T-cell (primary cell): Measurements from ENCODE around the gene PRKCZ. TPM values are rescaled to one million over a fixed set of nuclear protein-coding genes. Genes with fewer than 3 reads are reported as not detected.
"Not testable (repeated sequence)": the region's sequence is repeated elsewhere in the genome, so short reads cannot be mapped to it uniquely, and the experiment has no call there.

Experiments used
- ATAC-seq, 4 experiments: fragments of 200-7000 bp in 3 of 4; fragments of 150-1000 bp in 1 of 4; cut with Tn5 transposase; replicated peaks in 1 of 4; 1 replicate in 3 of 4; 2 replicates in 1 of 4; pipeline ENCODE4 v1.10.0; 2021; ENCODE audit warnings: moderate library complexity in 3 of 4, mild to moderate bottlenecking in 2 of 4, moderate number of reproducible peaks in 1 of 4
- CTCF ChIA-PET, 2 donors: fragments of 300-600 bp; sonication (Branson Sonifier 250); formaldehyde crosslinking; loops; one replicate each; lab custom pipeline; 2022; ENCODE audit warnings: antibody characterized with exemption in 2 of 2; lab: Charles Lee
- POLR2A ChIA-PET, 2 donors: fragments of 300-600 bp; sonication (Branson Sonifier 250); formaldehyde crosslinking; loops; one replicate each; lab custom pipeline; 2022; ENCODE audit warnings: antibody characterized with exemption in 2 of 2; lab: Charles Lee
- DNase-seq, 35 experiments: peaks; one replicate each; pipeline versions ENCODE4 v3.0.0 to v3.0.0-alpha.2; 2013 to 2023
- H3K27ac ChIP-seq: one replicate; pipeline ENCODE4 v1.5.1; 2013; ENCODE audit warnings: low read length
- H3K27me3 ChIP-seq, 2 experiments: replicated peaks in 1 of 2; 1 replicate in 1 of 2; 2 replicates in 1 of 2; pipeline versions ENCODE4 v1.6.1 to v1.7.0; 2013; ENCODE audit warnings: low read length in 1 of 2, mixed read lengths in 1 of 2; ENCODE audit not compliant: control insufficient read depth in 2 of 2, insufficient read depth in 2 of 2; ENCODE audit errors: extremely low read depth in 1 of 2
- H3K36me3 ChIP-seq, 2 donors: 1 replicate in 1 of 2; 2 replicates in 1 of 2; pipeline versions ENCODE4 v1.6.1 to v1.7.0; 2013; ENCODE audit warnings: low read length in 1 of 2; ENCODE audit not compliant: control insufficient read depth in 2 of 2, insufficient read depth in 1 of 2; ENCODE audit errors: extremely low read depth in 1 of 2
- H3K4me1 ChIP-seq, 2 experiments: 1 replicate in 1 of 2; 2 replicates in 1 of 2; pipeline versions ENCODE4 v1.6.1 to v1.7.0; 2013; ENCODE audit warnings: low read length in 2 of 2, mixed read lengths in 1 of 2; ENCODE audit not compliant: insufficient read depth in 2 of 2, control insufficient read depth in 1 of 2; ENCODE audit errors: extremely low read depth in 1 of 2
- H3K4me3 ChIP-seq, 2 donors: 1 replicate in 1 of 2; 2 replicates in 1 of 2; pipeline versions ENCODE4 v1.5.1 to v1.7.0; 2013; ENCODE audit warnings: mild to moderate bottlenecking in 2 of 2, low read length in 1 of 2, moderate library complexity in 1 of 2; ENCODE audit not compliant: control insufficient read depth in 1 of 2; ENCODE audit errors: extremely low read depth in 1 of 2
- H3K9me3 ChIP-seq: 2 replicates; pipeline ENCODE4 v1.7.0; 2013
- H3K27ac Mint-ChIP-seq, 2 donors: one replicate each; pipeline ENCODE4 v1.8.0; 2020 to 2021; ENCODE audit warnings: mild to moderate bottlenecking in 2 of 2, mixed read lengths in 2 of 2
- H3K27me3 Mint-ChIP-seq, 2 donors: one replicate each; pipeline ENCODE4 v1.8.0; 2021 to 2022; ENCODE audit warnings: mixed read lengths in 2 of 2
- H3K36me3 Mint-ChIP-seq: one replicate; pipeline ENCODE4 v1.8.0; 2021; ENCODE audit warnings: mixed read lengths
- H3K4me1 Mint-ChIP-seq, 3 donors: one replicate each; pipeline ENCODE4 v1.8.0; 2020 to 2022; ENCODE audit warnings: mixed read lengths in 3 of 3, mild to moderate bottlenecking in 1 of 3
- H3K4me3 Mint-ChIP-seq, 3 donors: one replicate each; pipeline ENCODE4 v1.8.0; 2020 to 2022; ENCODE audit warnings: mild to moderate bottlenecking in 3 of 3, mixed read lengths in 3 of 3, moderate library complexity in 3 of 3
- H3K9me3 Mint-ChIP-seq, 3 donors: one replicate each; pipeline ENCODE4 v1.8.0; 2020 to 2022; ENCODE audit warnings: mixed read lengths in 3 of 3
- WGBS: methylation state at CpG from one replicate; pipeline ENCODE4 v1.1.5; 2013; ENCODE audit warnings: missing lambda C conversion rate; ENCODE audit not compliant: insufficient coverage; 5-methylcytosine and 5-hydroxymethylcytosine counted together
- total RNA-seq, 35 experiments: library from RNA in 6 of 35; stranded (reverse) in 6 of 35; fragments of 120-200 nt in 1 of 35; gene quantifications; one replicate each; pipeline versions ENCODE4 v1.2.1 to v1.2.4 and lab custom pipeline; 2013 to 2026

The PRKCZ gene
- total RNA-seq, 5 donors from 2014 or later (not counting 1 experiment from before 2014, with no cell fraction given): 27.5 to 36.9 (median 31.0) TPM

DNA sequence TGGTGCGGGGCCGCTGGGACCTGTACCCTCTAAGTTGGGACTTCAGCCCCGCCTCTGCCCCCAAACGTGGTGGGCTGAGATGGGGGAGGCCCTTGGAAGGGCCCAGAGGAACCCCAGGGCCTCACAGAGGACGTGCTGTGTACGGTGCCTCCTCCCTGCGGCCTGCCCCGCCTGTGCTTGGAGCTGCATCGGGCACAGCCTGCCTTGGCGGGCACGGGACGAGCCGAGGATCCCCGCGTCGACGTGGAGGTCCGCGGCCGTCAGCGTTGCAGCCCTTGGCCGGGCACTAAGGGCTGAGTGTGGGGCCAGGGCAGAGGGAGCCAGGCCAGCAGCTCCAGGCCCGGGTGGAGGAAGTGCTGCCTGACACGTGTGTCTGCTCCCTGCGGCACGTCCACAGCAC, 43.4 kb downstream of the PRKCZ start:
- H3K27ac ChIP-seq: no peak overlapping the region
- ChIA-PET CTCF (no interaction called here), POLR2A (no interaction called here)
- DNase-seq (no peak), ATAC-seq (no peak)
- no peaks in the 10 kb centered on the region for H3K9me3 ChIP-seq
- no peak overlapping the region for H3K4me3 ChIP-seq
- no peaks in the 10 kb centered on the region for H3K27me3 Mint-ChIP-seq
- H3K4me3 Mint-ChIP-seq: no peak overlapping the region
- H3K36me3 ChIP-seq: no peaks in the 10 kb centered on the region
- no peaks in the 10 kb centered on the region for H3K27me3 ChIP-seq
- peaks cover 0 to 7% (median 3%) of the 10 kb centered on the region in 3 donors for H3K4me1 Mint-ChIP-seq
- H3K36me3 Mint-ChIP-seq: peaks cover 19% of the 10 kb centered on the region
- H3K27ac Mint-ChIP-seq: no peak overlapping the region
- peaks cover 0 to 4% of the 10 kb centered on the region in 2 experiments for H3K4me1 ChIP-seq
- H3K9me3 Mint-ChIP-seq: peaks cover 4 to 6% (median 4%) of the 10 kb centered on the region in 3 donors
- WGBS: 93% methylated on average over 25 of the region's 26 CpGs

DNA sequence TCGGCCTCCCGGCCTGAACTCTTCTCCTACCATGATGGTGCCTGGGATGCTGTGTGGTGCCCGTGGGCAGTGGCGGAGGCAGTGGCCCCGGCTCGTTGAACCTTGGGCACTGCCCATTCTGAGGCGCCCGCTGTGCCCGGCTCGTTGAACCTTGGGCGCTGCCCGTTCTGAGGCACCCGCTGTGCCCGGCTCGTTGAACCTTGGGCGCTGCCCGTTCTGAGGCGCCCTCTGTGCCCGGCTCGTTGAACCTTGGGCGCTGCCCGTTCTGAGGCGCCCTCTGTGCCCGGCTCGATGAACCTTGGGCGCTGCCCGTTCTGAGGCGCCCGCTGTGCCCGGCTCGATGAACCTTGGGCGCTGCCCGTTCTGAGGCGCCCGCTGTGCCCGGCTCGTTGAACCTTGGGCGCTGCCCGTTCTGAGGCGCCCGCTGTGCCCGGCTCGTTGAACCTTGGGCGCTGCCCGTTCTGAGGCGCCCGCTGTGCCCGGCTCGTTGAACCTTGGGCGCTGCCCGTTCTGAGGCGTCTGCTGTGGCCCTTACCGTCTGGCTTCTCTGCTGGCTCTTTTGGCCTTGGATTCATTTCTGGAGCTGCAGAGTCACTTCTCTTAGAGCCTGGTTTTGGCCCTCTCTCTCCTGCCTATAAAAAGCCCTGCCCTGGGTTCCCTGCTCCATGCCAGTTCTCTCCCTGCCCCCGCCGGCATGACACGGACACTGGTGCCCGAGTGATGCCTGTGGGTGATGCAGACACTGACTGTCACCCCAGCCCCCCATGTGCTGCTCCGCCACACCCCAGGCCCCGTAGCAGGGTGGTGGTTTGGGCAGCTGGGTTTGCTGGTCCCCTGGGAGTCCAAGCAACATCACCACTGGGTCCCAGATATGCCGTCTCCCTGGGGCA, 44.3 kb downstream of the PRKCZ start:
- H3K27me3 Mint-ChIP-seq, H3K4me3 ChIP-seq, CTCF ChIA-PET, H3K27ac ChIP-seq, H3K9me3 Mint-ChIP-seq, H3K4me1 Mint-ChIP-seq, H3K9me3 ChIP-seq, H3K4me1 ChIP-seq, DNase-seq, ATAC-seq, H3K27me3 ChIP-seq, POLR2A ChIA-PET, H3K27ac Mint-ChIP-seq, H3K4me3 Mint-ChIP-seq, H3K36me3 ChIP-seq: not testable (repeated sequence)
- peaks cover 17% of the 10 kb centered on the region for H3K36me3 Mint-ChIP-seq
- WGBS: 95% methylated on average over 36 of the region's 60 CpGs

- WGBS: 95% methylated on average over 9 of the region's 17 CpGs
- H3K4me1 ChIP-seq: peaks cover 0 to 4% of the 10 kb centered on the region in 2 experiments
- H3K36me3 ChIP-seq: no peaks in the 10 kb centered on the region
- ChIA-PET CTCF (no interaction called here), POLR2A (no interaction called here)
- H3K36me3 Mint-ChIP-seq: peaks cover 20% of the 10 kb centered on the region
- no peak overlapping the region for H3K4me3 ChIP-seq
- DNase-seq: no peak
- no peaks in the 10 kb centered on the region for H3K27me3 Mint-ChIP-seq
- H3K27me3 ChIP-seq: no peaks in the 10 kb centered on the region
- H3K27ac Mint-ChIP-seq: no peak overlapping the region
- no peak for ATAC-seq
- no peak overlapping the region for H3K4me3 Mint-ChIP-seq
- H3K9me3 Mint-ChIP-seq: peaks cover 4 to 6% (median 4%) of the 10 kb centered on the region in 3 donors
- no peaks in the 10 kb centered on the region for H3K9me3 ChIP-seq
- no peak overlapping the region for H3K27ac ChIP-seq
- peaks cover 0 to 7% (median 5%) of the 10 kb centered on the region in 3 donors for H3K4me1 Mint-ChIP-seq
These were observed 45.2 kb downstream of the PRKCZ start for GRCh38 chr1:2095394-2095793.

GRCh38 chr1:2095981-2096736, 45.9 kb downstream of the PRKCZ start:
- Mint-ChIP-seq H3K27ac (no peak overlapping the region), H3K9me3 (peaks cover 4 to 6% (median 4%) of the 10 kb centered on the region in 3 donors), H3K27me3 (no peaks in the 10 kb centered on the region), H3K4me3 (no peak overlapping the region), H3K36me3 (peaks cover 22% of the 10 kb centered on the region), H3K4me1 (peaks cover 0 to 7% (median 5%) of the 10 kb centered on the region in 3 donors)
- H3K9me3 ChIP-seq: no peaks in the 10 kb centered on the region
- no peaks in the 10 kb centered on the region for H3K27me3 ChIP-seq
- no peak for DNase-seq
- no peaks in the 10 kb centered on the region for H3K36me3 ChIP-seq
- CTCF ChIA-PET: no interaction called here
- H3K4me3 ChIP-seq: no peak overlapping the region
- WGBS: 93% methylated on average over 33 of the region's 34 CpGs
- H3K4me1 ChIP-seq: peaks cover 0 to 4% of the 10 kb centered on the region in 2 experiments
- POLR2A ChIA-PET: no interaction called here
- H3K27ac ChIP-seq: no peak overlapping the region
- no peak for ATAC-seq

DNA sequence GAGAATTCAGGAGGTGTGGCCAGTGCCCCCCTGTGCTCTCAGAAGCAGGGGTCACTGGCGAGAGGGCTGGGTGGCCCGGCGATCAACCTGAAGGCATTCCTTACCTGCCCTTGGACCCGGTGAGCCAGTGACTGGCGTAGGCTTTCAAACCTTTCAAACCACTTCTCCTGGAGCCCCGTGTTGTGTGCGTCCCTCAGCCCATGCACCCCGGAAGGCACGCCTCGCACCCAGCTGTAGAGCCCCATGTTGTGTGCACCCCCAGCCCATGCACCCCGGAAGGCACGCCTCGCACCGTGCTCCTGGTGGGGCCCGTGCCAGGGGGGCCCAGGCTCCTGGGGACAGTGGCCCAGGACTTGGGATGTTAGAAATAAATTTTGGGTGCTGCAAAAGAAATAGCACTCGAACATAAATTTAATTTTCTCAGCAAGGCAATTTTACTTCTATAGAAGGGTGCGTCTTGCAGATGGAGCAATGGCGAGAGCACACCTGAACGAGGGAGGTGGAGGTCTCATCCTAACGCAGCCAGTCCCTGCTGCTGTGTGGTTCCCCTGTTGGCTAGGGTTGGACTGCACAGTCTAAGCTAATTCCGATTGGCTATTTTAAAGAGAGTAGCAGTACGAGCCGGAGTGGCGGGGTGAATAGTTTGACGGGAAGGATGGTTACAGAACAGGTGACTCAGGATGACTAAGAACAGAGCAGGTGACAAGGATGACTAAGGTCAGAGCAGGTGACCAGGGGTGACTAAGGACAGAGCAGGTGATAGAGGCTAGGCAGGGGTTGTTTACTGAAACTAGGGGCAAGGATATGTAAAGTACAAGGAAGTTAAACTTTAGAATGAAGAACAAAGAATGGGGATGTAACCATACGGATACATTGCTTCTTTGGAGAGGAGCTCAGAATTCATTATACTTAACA, 47.4 kb downstream of the PRKCZ start:
- CTCF ChIA-PET: no interaction called here
- POLR2A ChIA-PET: no interaction called here
- WGBS: 98% methylated on average over 19 of the region's 26 CpGs

GRCh38 chr1:2098301-2098698, 48.1 kb downstream of the PRKCZ start:
- H3K27me3 ChIP-seq: no peaks in the 10 kb centered on the region
- no peaks in the 10 kb centered on the region for H3K4me1 ChIP-seq

More for the DNA sequence above, 47.4 kb downstream of the PRKCZ start:
- Histone ChIP-seq H3K36me3 (no peaks in the 10 kb centered on the region), H3K27me3 (no peaks in the 10 kb centered on the region), H3K4me3 (no peak overlapping the region), H3K4me1 (no peaks in the 10 kb centered on the region), H3K27ac (no peak overlapping the region), H3K9me3 (no peaks in the 10 kb centered on the region)
- no peaks in the 10 kb centered on the region for H3K27me3 Mint-ChIP-seq
- H3K9me3 Mint-ChIP-seq: peaks cover 4 to 6% (median 4%) of the 10 kb centered on the region in 3 donors
- H3K36me3 Mint-ChIP-seq: peaks cover 28% of the 10 kb centered on the region
- DNase-seq (no peak), ATAC-seq (no peak)
- no peak overlapping the region for H3K27ac Mint-ChIP-seq
- H3K4me1 Mint-ChIP-seq: peaks cover 0 to 3% (median 2%) of the 10 kb centered on the region in 3 donors
- H3K4me3 Mint-ChIP-seq: no peak overlapping the region

More at GRCh38 chr1:2098301-2098698, 48.1 kb downstream of the PRKCZ start:
- Histone ChIP-seq H3K4me3 (no peak overlapping the region), H3K36me3 (no peaks in the 10 kb centered on the region), H3K9me3 (no peaks in the 10 kb centered on the region), H3K27ac (no peak overlapping the region)
- ATAC-seq (no peak), DNase-seq (no peak)
- ChIA-PET POLR2A (no interaction called here), CTCF (no interaction called here)
- H3K4me1 Mint-ChIP-seq: peaks cover 0 to 3% (median 2%) of the 10 kb centered on the region in 3 donors
- H3K27me3 Mint-ChIP-seq: no peaks in the 10 kb centered on the region
- peaks cover 28% of the 10 kb centered on the region for H3K36me3 Mint-ChIP-seq
- H3K4me3 Mint-ChIP-seq: no peak overlapping the region
- peaks cover 4 to 6% (median 4%) of the 10 kb centered on the region in 3 donors for H3K9me3 Mint-ChIP-seq
- WGBS: 97% methylated on average over 5 of the region's 11 CpGs
- no peak overlapping the region for H3K27ac Mint-ChIP-seq
